ENCODE data around the gene PBXIP1. TPM values are rescaled to one million over a fixed set of nuclear protein-coding genes. Genes with fewer than 3 reads are reported as not detected.
A peak's percentile ranks its signal among the peaks of the same experiment; 100 is the strongest.

Gene PBXIP1
- total and polyA plus RNA-seq, 2 of the 13 experiments (the other 11 are each of a cell fraction or from before 2014, with no cell fraction given): 16.3 to 31.9 TPM

DNA sequence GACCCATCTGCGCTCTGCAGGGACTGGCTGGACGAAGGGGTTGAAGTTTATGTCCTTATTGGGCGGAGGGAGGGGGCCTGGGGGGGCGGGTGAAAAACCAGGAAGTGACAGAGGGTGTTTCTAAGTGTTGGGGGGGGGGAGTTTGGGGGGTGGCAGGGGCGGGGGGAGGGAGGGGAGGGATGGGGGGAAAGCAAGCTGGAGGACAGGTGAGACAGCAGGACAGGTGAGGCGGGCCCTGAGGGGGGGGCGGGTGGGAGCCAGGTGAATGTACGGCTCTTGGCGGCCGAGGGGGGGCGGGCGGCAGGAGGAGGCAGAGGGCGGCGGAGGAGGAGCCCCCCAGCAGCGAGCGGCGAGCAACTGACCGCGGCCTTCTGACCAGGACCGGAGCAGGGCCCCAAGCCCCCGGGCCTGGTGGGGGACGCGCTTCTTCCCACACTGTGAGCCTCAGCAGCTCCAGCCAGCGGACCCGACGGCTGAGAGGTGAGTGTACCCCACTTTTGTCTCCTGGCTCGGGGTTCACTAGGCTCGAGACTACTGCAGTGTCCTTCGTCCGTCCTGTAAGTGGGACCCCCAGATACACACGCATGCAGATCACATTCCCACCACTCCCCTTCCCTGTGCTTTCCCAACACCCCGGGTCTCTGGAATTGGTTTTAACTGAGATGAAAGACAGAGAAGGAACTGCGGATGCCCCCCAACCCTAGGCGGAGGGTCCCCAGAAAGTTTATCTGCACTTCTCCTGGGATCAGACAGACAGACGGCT, 46.7 kb upstream of the PBXIP1 start, which contains the start of gene ZBTB7B (continued):
- 0 out of 2 replicates have a peak, but pooled peaks have one; percentile 17 for TF ChIP-seq ZFP36L1 (CRISPR knock-in tag; IDR thresholded peaks at IDR 0.05)
- TF ChIP-seq, protein P1, sequence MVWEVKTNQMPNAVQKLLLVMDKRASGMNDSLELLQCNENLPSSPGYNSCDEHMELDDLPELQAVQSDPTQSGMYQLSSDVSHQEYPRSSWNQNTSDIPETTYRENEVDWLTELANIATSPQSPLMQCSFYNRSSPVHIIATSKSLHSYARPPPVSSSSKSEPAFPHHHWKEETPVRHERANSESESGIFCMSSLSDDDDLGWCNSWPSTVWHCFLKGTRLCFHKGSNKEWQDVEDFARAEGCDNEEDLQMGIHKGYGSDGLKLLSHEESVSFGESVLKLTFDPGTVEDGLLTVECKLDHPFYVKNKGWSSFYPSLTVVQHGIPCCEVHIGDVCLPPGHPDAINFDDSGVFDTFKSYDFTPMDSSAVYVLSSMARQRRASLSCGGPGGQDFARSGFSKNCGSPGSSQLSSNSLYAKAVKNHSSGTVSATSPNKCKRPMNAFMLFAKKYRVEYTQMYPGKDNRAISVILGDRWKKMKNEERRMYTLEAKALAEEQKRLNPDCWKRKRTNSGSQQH (CRISPR knock-in tag; IDR thresholded peaks at IDR 0.05; ENCODE audit: low read depth): no peak
- TF ChIP-seq, protein P2, sequence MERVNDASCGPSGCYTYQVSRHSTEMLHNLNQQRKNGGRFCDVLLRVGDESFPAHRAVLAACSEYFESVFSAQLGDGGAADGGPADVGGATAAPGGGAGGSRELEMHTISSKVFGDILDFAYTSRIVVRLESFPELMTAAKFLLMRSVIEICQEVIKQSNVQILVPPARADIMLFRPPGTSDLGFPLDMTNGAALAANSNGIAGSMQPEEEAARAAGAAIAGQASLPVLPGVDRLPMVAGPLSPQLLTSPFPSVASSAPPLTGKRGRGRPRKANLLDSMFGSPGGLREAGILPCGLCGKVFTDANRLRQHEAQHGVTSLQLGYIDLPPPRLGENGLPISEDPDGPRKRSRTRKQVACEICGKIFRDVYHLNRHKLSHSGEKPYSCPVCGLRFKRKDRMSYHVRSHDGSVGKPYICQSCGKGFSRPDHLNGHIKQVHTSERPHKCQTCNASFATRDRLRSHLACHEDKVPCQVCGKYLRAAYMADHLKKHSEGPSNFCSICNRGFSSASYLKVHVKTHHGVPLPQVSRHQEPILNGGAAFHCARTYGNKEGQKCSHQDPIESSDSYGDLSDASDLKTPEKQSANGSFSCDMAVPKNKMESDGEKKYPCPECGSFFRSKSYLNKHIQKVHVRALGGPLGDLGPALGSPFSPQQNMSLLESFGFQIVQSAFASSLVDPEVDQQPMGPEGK (CRISPR knock-in tag; IDR thresholded peaks at IDR 0.05): peak; percentile 83
- TF ChIP-seq SMAD3 (CRISPR knock-in tag; IDR thresholded peaks at IDR 0.05): 0 out of 2 replicates have a peak, but pooled peaks have one; percentile 11
- TF ChIP-seq SALL1 (CRISPR knock-in tag; IDR thresholded peaks at IDR 0.05): peak; percentile 23; the same call in 1 of the 2 replicates
- TF ChIP-seq KAT7 (CRISPR knock-in tag; IDR thresholded peaks at IDR 0.05; ENCODE audit: borderline replicate concordance): 0 out of 2 replicates have a peak, but pooled peaks have one; percentile 27
- TF ChIP-seq, protein P3, sequence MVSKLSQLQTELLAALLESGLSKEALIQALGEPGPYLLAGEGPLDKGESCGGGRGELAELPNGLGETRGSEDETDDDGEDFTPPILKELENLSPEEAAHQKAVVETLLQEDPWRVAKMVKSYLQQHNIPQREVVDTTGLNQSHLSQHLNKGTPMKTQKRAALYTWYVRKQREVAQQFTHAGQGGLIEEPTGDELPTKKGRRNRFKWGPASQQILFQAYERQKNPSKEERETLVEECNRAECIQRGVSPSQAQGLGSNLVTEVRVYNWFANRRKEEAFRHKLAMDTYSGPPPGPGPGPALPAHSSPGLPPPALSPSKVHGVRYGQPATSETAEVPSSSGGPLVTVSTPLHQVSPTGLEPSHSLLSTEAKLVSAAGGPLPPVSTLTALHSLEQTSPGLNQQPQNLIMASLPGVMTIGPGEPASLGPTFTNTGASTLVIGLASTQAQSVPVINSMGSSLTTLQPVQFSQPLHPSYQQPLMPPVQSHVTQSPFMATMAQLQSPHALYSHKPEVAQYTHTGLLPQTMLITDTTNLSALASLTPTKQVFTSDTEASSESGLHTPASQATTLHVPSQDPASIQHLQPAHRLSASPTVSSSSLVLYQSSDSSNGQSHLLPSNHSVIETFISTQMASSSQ (IDR thresholded peaks at IDR 0.05; ENCODE audit: low read depth): no peak
- TF ChIP-seq, protein P3 (CRISPR knock-in tag; IDR thresholded peaks at IDR 0.05; ENCODE audit: borderline replicate concordance): 0 out of 2 replicates have a peak, but pooled peaks have one; percentile 6
- TF ChIP-seq, protein P4, sequence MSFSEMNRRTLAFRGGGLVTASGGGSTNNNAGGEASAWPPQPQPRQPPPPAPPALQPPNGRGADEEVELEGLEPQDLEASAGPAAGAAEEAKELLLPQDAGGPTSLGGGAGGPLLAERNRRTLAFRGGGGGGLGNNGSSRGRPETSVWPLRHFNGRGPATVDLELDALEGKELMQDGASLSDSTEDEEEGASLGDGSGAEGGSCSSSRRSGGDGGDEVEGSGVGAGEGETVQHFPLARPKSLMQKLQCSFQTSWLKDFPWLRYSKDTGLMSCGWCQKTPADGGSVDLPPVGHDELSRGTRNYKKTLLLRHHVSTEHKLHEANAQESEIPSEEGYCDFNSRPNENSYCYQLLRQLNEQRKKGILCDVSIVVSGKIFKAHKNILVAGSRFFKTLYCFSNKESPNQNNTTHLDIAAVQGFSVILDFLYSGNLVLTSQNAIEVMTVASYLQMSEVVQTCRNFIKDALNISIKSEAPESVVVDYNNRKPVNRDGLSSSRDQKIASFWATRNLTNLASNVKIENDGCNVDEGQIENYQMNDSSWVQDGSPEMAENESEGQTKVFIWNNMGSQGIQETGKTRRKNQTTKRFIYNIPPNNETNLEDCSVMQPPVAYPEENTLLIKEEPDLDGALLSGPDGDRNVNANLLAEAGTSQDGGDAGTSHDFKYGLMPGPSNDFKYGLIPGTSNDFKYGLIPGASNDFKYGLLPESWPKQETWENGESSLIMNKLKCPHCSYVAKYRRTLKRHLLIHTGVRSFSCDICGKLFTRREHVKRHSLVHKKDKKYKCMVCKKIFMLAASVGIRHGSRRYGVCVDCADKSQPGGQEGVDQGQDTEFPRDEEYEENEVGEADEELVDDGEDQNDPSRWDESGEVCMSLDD (CRISPR knock-in tag; IDR thresholded peaks at IDR 0.05; ENCODE audit: borderline replicate concordance): peak; percentile 78; the same call in 1 of the 2 replicates
- 0 out of 2 replicates have a peak, but pooled peaks have one; percentile 5 for TF ChIP-seq POLR2G (IDR thresholded peaks at IDR 0.05; ENCODE audit: low read depth, low read length)
- TF ChIP-seq, protein P5, sequence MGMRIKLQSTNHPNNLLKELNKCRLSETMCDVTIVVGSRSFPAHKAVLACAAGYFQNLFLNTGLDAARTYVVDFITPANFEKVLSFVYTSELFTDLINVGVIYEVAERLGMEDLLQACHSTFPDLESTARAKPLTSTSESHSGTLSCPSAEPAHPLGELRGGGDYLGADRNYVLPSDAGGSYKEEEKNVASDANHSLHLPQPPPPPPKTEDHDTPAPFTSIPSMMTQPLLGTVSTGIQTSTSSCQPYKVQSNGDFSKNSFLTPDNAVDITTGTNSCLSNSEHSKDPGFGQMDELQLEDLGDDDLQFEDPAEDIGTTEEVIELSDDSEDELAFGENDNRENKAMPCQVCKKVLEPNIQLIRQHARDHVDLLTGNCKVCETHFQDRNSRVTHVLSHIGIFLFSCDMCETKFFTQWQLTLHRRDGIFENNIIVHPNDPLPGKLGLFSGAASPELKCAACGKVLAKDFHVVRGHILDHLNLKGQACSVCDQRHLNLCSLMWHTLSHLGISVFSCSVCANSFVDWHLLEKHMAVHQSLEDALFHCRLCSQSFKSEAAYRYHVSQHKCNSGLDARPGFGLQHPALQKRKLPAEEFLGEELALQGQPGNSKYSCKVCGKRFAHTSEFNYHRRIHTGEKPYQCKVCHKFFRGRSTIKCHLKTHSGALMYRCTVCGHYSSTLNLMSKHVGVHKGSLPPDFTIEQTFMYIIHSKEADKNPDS (CRISPR knock-in tag; IDR thresholded peaks at IDR 0.05): no peak
- peak; percentile 29; the same call in 1 of the 2 replicates for TF ChIP-seq ZFX (CRISPR knock-in tag; IDR thresholded peaks at IDR 0.05; ENCODE audit: low read depth)
